Measurements from ENCODE around the gene TNFRSF21. TPM values are rescaled to one million over a fixed set of nuclear protein-coding genes. Genes with fewer than 3 reads are reported as not detected.

The TNFRSF21 gene
- total and polyA plus RNA-seq, 7 donors, result 2.7 to 22.3 (median 6.2) TPM

DNA sequence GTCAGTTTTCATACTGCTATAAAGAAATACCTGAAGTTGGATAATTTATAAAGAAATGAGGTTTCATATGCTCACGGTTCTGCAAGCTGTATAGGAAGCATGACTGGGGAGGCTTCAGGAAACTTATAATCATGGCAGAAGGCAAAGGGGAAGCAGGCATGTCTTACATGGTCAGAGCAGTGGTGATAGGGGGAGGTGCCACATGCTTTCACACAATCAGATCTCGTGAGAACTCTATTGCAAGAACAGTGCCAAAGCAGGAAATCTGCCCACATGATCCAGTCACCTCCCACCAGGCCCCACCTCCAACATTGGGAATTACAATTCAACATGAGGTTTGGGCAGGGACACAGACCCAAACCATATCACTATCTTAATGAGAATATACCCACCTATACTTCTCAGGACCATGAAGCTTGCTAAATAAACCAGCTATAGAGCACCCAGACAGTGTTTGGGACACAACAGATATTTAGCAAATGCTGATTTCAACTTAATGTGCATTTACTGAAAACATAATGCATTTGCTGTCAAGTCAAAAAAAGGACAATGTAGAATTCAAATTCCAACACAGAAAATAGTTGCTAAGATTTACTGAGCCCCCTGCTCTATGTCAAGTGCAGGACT, 63.8 kb downstream of the TNFRSF21 start:
- Histone ChIP-seq H3K4me1 (no peaks in the 10 kb centered on the region), H3K9me3 (no peaks in the 10 kb centered on the region), H3K4me3 (no peak overlapping the region), H3K27me3 (ENCODE audit: insufficient read depth in 3 of 3, low read length in 2 of 3) (no peaks in the 10 kb centered on the region), H3K36me3 (ENCODE audit: insufficient read depth in 1 of 2, low read depth in 1 of 2) (no peaks in the 10 kb centered on the region), H3K27ac (no peak overlapping the region)
- 42 to 53% (median 50%) methylated on average over 2 of the region's 2 CpGs for WGBS, 3 donors
- DNase-seq (no peak), ATAC-seq (no peak)
- intact Hi-C loops (cut with DNase I), result no loop called here
- TF ChIP-seq, protein P1, sequence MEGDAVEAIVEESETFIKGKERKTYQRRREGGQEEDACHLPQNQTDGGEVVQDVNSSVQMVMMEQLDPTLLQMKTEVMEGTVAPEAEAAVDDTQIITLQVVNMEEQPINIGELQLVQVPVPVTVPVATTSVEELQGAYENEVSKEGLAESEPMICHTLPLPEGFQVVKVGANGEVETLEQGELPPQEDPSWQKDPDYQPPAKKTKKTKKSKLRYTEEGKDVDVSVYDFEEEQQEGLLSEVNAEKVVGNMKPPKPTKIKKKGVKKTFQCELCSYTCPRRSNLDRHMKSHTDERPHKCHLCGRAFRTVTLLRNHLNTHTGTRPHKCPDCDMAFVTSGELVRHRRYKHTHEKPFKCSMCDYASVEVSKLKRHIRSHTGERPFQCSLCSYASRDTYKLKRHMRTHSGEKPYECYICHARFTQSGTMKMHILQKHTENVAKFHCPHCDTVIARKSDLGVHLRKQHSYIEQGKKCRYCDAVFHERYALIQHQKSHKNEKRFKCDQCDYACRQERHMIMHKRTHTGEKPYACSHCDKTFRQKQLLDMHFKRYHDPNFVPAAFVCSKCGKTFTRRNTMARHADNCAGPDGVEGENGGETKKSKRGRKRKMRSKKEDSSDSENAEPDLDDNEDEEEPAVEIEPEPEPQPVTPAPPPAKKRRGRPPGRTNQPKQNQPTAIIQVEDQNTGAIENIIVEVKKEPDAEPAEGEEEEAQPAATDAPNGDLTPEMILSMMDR (IDR thresholded peaks at IDR 0.05), result no peak

DNA sequence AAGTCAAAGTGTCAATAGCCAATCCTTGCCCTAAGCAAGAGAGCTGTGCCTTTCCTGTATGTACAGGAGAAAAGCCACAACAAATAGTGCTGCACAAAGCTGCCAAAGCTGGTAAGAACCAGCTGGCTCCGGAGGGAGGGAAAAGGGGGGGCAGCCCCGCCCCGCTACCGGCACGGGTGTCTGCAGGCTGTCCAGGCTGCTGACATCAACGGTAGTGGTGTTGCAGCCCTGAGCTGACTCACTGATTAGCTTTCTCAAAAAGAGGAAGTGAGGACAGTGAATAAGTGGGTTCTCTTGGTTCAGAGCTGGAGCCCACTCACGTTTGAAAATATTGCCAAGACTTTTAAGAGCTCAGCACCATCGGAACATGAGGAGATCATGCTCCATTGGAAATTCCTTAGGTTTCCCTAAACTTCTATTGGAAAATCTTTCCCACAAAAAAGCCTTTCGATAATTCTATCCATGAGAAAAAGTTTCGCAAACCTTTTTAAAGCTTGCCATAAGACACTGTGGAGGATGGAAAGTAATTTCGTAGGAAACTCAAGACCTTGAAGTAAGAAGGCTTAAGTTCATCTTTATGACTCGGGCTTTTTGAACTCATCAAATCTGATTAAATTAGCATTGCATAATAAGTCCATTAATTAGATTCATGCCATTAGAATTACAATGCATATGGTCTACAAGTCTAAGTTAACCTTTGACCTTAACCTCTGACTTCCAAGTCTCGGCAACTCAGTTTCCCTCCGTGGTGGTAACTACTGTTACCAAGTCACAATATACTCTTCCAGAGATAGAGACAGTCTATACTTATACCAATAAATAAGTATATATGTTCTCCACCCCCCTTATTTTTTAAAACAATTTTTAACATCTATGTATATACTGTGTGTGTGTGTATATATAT, 67.0 kb downstream of the TNFRSF21 start:
- intact Hi-C loops (cut with DNase I), result loop anchor here in 1 of 2 donors (2.0 kb wide), 1 partner anchor 146 kb away; no protein-coding TSS in a partner anchor
- H3K4me1 ChIP-seq, result no peaks in the 10 kb centered on the region
- ATAC-seq, result peak; percentile 91 to 96 (median 94)
- peak; percentile 82 to 90 for DNase-seq
- H3K36me3 ChIP-seq (ENCODE audit: insufficient read depth in 1 of 2, low read depth in 1 of 2), result no peaks in the 10 kb centered on the region
- TF ChIP-seq, protein P1 (IDR thresholded peaks at IDR 0.05), result no peak
- H3K27ac ChIP-seq, result peak overlapping the region; percentile 8
- H3K27me3 ChIP-seq (ENCODE audit: insufficient read depth in 3 of 3, low read length in 2 of 3), result no peaks in the 10 kb centered on the region
- no peaks in the 10 kb centered on the region for H3K9me3 ChIP-seq
- WGBS, 3 donors, result 34 to 43% (median 34%) methylated on average over 14 of the region's 14 CpGs
- no peak overlapping the region for H3K4me3 ChIP-seq

DNA sequence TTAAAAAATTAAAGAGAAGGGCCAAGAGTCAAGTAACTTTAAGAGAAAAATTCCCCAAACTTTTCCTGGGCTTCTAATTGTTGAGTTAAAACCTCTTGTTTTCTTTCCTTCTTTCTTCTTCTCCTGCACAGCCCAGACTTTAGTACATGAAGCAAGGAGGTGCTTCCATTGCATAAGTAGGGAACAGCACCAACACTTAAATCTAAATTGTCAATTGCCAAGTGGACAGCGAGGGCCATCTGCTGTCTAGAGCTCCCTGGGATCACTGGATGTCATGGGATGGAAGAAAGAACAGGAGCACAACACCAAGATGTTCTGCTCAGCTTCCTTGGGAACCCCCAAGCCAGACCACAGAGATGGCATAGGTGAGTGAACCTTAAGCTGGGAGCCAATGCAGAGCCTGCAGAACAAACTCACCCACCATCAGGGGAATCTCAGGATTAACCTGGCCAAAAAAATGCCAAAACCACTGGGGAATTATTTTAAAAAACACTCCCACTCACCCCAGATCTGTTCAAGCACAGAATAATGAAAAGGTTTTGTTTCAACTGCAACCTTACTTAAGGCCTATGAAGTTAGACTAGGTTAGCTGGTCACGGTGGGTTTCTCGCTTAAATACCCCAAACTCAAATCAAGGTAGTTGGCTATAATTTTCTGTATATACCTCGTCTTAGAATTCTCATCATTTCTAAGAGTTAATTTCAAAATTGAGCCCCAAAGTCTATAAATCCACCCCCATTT, 67.8 kb downstream of the TNFRSF21 start:
- no peaks in the 10 kb centered on the region for H3K9me3 ChIP-seq
- peak; percentile 62 to 80 (median 72) for ATAC-seq
- no peak for DNase-seq
- intact Hi-C loops (cut with DNase I), result loop anchor here in 1 of 2 donors (2.0 kb wide), 1 partner anchor 145 kb away; no protein-coding TSS in a partner anchor
- no peaks in the 10 kb centered on the region for H3K27me3 ChIP-seq (ENCODE audit: insufficient read depth in 3 of 3, low read length in 2 of 3)
- TF ChIP-seq, protein P1 (IDR thresholded peaks at IDR 0.05), result no peak
- H3K4me1 ChIP-seq, result no peaks in the 10 kb centered on the region
- peak overlapping the region; percentile 8 for H3K27ac ChIP-seq
- WGBS, 3 donors, result 49 to 71% (median 50%) methylated on average over 4 of the region's 4 CpGs
- H3K36me3 ChIP-seq (ENCODE audit: insufficient read depth in 1 of 2, low read depth in 1 of 2), result no peaks in the 10 kb centered on the region
- no peak overlapping the region for H3K4me3 ChIP-seq

DNA sequence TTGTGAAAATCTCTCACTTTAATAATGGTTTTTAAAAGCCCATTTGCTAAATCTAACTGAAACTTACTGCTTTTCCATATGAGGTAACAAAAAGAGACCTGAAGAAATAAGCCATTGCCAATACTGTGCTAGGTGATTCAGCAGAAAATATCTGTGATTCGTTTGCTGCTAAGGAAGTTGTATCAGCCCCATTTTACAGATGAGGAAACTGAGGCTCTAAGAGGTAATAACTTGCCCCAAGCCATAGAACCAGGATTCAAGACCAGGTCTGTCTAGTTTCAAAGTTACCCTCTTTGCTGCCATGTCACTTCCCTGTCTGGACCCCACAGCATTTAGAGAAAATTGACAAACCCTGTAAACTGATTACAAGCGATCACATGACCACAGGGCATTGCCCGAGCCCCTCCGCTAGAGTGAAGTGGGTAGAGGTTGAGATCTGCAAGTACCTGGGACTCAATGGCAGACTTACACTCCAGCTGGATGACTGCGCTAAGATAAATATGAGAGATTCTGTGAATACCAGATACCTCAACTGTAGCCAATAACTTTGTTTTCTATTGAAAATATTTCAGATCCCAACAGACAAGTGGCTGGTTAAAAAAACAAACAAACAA, 69.3 kb downstream of the TNFRSF21 start:
- Histone ChIP-seq H3K36me3 (ENCODE audit: insufficient read depth in 1 of 2, low read depth in 1 of 2) (no peaks in the 10 kb centered on the region), H3K4me1 (no peaks in the 10 kb centered on the region), H3K4me3 (no peak overlapping the region), H3K27ac (no peak overlapping the region), H3K27me3 (ENCODE audit: insufficient read depth in 3 of 3, low read length in 2 of 3) (no peaks in the 10 kb centered on the region), H3K9me3 (no peaks in the 10 kb centered on the region)
- intact Hi-C loops (cut with DNase I), result no loop called here
- DNase-seq (no peak), ATAC-seq (no peak)
- TF ChIP-seq, protein P1 (IDR thresholded peaks at IDR 0.05), result no peak
- 91 to 97% (median 95%) methylated on average over 5 of the region's 5 CpGs for WGBS, 3 donors

Measured in psoas muscle (tissue), 8 donors.